ENCODE results near the gene TIMP2.

Gene TIMP2

GRCh38 chr17:78859051-78859450 lies 66.1 kb downstream of the TIMP2 start:
- no peak overlapping the region for H3K27ac ChIP-seq (ENCODE audit: low read depth, low read length)
- no peak overlapping the region for H3K4me3 ChIP-seq (ENCODE audit: low read depth in 1 of 2, low read length in 2 of 2)
- H3K27me3 ChIP-seq (ENCODE audit: control insufficient read depth in 1 of 2, insufficient read depth in 2 of 2, low read length in 2 of 2) = no peaks in the 10 kb centered on the region
- H3K36me3 ChIP-seq (ENCODE audit: control insufficient read depth in 1 of 2, insufficient read depth in 2 of 2, low read length in 2 of 2) = peaks cover 3 to 4% of the 10 kb centered on the region in 2 donors
- H3K4me1 ChIP-seq (ENCODE audit: control insufficient read depth in 1 of 2, insufficient read depth in 2 of 2, low read length in 2 of 2) = peaks cover 1 to 9% of the 10 kb centered on the region in 2 donors
- H3K9ac ChIP-seq (ENCODE audit: low read depth in 1 of 2, low read length in 2 of 2) = no peak overlapping the region
- no peaks in the 10 kb centered on the region for H3K9me3 ChIP-seq (ENCODE audit: control insufficient read depth in 1 of 2, low read length in 2 of 2)

- peaks cover 5 to 13% of the 10 kb centered on the region in 2 donors for H3K4me1 ChIP-seq (ENCODE audit: control insufficient read depth in 1 of 2, insufficient read depth in 2 of 2, low read length in 2 of 2)
- H3K4me3 ChIP-seq (ENCODE audit: low read depth in 1 of 2, low read length in 2 of 2) = no peak overlapping the region
- H3K9me3 ChIP-seq (ENCODE audit: control insufficient read depth in 1 of 2, low read length in 2 of 2) = no peaks in the 10 kb centered on the region
- H3K9ac ChIP-seq (ENCODE audit: low read depth in 1 of 2, low read length in 2 of 2) = no peak overlapping the region
- H3K36me3 ChIP-seq (ENCODE audit: control insufficient read depth in 1 of 2, insufficient read depth in 2 of 2, low read length in 2 of 2) = peaks cover 3 to 4% of the 10 kb centered on the region in 2 donors
- H3K27me3 ChIP-seq (ENCODE audit: control insufficient read depth in 1 of 2, insufficient read depth in 2 of 2, low read length in 2 of 2) = no peaks in the 10 kb centered on the region
- H3K27ac ChIP-seq (ENCODE audit: low read depth, low read length) = no peak overlapping the region
Observed at GRCh38 chr17:78857266-78857665, 67.9 kb downstream of the TIMP2 start.

DNA sequence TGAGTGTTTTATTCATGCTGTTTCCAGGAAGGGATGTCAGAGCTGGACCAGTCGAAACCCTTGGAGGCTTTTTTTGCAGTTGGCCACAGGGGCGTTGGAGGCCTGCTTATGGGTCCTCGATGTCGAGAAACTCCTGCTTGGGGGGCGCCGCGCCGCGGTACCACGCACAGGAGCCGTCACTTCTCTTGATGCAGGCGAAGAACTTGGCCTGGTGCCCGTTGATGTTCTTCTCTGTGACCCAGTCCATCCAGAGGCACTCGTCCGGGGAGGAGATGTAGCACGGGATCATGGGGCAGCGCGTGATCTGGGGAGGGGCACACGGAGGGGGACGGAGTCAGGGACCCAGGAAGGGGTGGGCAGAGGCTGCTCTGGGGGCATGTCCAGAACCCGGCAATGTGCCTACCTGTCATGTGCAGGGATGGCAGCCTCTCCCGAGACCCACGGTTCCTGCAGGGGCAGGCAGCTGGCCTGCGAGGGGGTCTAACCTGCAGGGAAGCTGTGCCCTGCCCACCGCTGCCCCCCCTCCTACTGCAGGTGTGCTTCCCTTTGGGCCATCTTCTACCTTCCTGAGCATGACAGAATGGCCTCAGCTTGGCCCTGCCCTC lies 69.5 kb downstream of the TIMP2 start:
- Histone ChIP-seq H3K27ac (ENCODE audit: low read depth, low read length) (no peak overlapping the region), H3K9ac (ENCODE audit: low read depth in 1 of 2, low read length in 2 of 2) (no peak overlapping the region), H3K4me3 (ENCODE audit: low read depth in 1 of 2, low read length in 2 of 2) (no peak overlapping the region), H3K4me1 (ENCODE audit: control insufficient read depth in 1 of 2, insufficient read depth in 2 of 2, low read length in 2 of 2) (peaks cover 5 to 8% of the 10 kb centered on the region in 2 donors), H3K9me3 (ENCODE audit: control insufficient read depth in 1 of 2, low read length in 2 of 2) (no peaks in the 10 kb centered on the region), H3K36me3 (ENCODE audit: control insufficient read depth in 1 of 2, insufficient read depth in 2 of 2, low read length in 2 of 2) (peaks cover 3 to 4% of the 10 kb centered on the region in 2 donors), H3K27me3 (ENCODE audit: control insufficient read depth in 1 of 2, insufficient read depth in 2 of 2, low read length in 2 of 2) (no peaks in the 10 kb centered on the region)

GRCh38 chr17:78854508-78854907 lies 70.7 kb downstream of the TIMP2 start:
- Histone ChIP-seq H3K4me3 (ENCODE audit: low read depth in 1 of 2, low read length in 2 of 2) (no peak overlapping the region), H3K27ac (ENCODE audit: low read depth, low read length) (no peak overlapping the region), H3K4me1 (ENCODE audit: control insufficient read depth in 1 of 2, insufficient read depth in 2 of 2, low read length in 2 of 2) (peaks cover 5 to 8% of the 10 kb centered on the region in 2 donors), H3K27me3 (ENCODE audit: control insufficient read depth in 1 of 2, insufficient read depth in 2 of 2, low read length in 2 of 2) (no peaks in the 10 kb centered on the region), H3K9me3 (ENCODE audit: control insufficient read depth in 1 of 2, low read length in 2 of 2) (no peaks in the 10 kb centered on the region), H3K36me3 (ENCODE audit: control insufficient read depth in 1 of 2, insufficient read depth in 2 of 2, low read length in 2 of 2) (peaks cover 3 to 4% of the 10 kb centered on the region in 2 donors), H3K9ac (ENCODE audit: low read depth in 1 of 2, low read length in 2 of 2) (no peak overlapping the region)

GRCh38 chr17:78853926-78854394 lies 71.2 kb downstream of the TIMP2 start:
- Histone ChIP-seq H3K9ac (ENCODE audit: low read depth in 1 of 2, low read length in 2 of 2) (no peak overlapping the region), H3K4me3 (ENCODE audit: low read depth in 1 of 2, low read length in 2 of 2) (no peak overlapping the region), H3K27me3 (ENCODE audit: control insufficient read depth in 1 of 2, insufficient read depth in 2 of 2, low read length in 2 of 2) (no peaks in the 10 kb centered on the region), H3K4me1 (ENCODE audit: control insufficient read depth in 1 of 2, insufficient read depth in 2 of 2, low read length in 2 of 2) (peaks cover 5 to 8% of the 10 kb centered on the region in 2 donors), H3K27ac (ENCODE audit: low read depth, low read length) (no peak overlapping the region), H3K9me3 (ENCODE audit: control insufficient read depth in 1 of 2, low read length in 2 of 2) (no peaks in the 10 kb centered on the region), H3K36me3 (ENCODE audit: control insufficient read depth in 1 of 2, insufficient read depth in 2 of 2, low read length in 2 of 2) (peaks cover 3 to 4% of the 10 kb centered on the region in 2 donors)

DNA sequence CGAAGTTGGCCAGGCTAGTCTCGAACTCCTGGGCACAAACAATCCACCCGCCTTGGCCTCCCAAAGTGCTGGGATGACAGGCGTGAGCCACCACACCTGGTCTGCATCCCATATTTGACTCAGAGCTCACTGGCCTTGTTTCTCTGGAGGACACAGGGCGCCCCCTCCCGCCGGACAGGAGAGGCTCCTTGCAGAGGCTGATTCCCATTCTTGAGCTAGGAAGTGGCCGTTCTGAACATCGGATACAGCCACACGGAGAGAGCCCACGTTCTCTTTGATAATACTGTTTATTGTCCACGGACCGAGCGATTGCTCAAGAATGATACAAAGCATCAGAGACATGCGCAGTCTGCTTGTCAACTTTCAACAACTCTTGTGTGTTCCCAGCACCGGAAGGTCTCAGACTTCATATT lies 72.5 kb downstream of the TIMP2 start:
- Histone ChIP-seq H3K9ac (ENCODE audit: low read depth in 1 of 2, low read length in 2 of 2) (no peak overlapping the region), H3K9me3 (ENCODE audit: control insufficient read depth in 1 of 2, low read length in 2 of 2) (no peaks in the 10 kb centered on the region), H3K27me3 (ENCODE audit: control insufficient read depth in 1 of 2, insufficient read depth in 2 of 2, low read length in 2 of 2) (no peaks in the 10 kb centered on the region), H3K27ac (ENCODE audit: low read depth, low read length) (no peak overlapping the region), H3K4me3 (ENCODE audit: low read depth in 1 of 2, low read length in 2 of 2) (no peak overlapping the region), H3K4me1 (ENCODE audit: control insufficient read depth in 1 of 2, insufficient read depth in 2 of 2, low read length in 2 of 2) (peaks cover 5 to 8% of the 10 kb centered on the region in 2 donors), H3K36me3 (ENCODE audit: control insufficient read depth in 1 of 2, insufficient read depth in 2 of 2, low read length in 2 of 2) (peaks cover 3 to 4% of the 10 kb centered on the region in 2 donors)

DNA sequence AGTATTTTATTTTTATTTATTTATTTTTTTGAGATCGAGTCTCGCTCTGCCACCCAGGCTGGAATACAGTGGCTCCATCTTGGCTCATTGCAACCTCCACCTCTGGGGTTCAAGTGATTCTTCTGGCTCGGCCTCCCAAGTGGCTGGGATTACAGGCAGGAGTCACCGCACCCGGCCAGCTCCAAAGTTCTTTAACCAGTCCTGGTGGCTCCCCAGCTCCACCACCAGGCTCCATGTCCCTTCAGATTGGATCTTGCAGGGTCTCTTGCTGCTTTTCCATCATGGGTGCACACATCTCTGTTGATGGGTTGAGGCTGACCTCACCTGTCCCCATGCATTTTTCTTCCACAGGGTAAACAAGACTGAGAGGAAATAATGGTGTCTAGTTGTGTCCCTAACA lies 76.2 kb downstream of the TIMP2 start:
- Histone ChIP-seq H3K4me3 (ENCODE audit: low read depth in 1 of 2, low read length in 2 of 2) (no peak overlapping the region), H3K9ac (ENCODE audit: low read depth in 1 of 2, low read length in 2 of 2) (no peak overlapping the region), H3K27ac (ENCODE audit: low read depth, low read length) (no peak overlapping the region), H3K36me3 (ENCODE audit: control insufficient read depth in 1 of 2, insufficient read depth in 2 of 2, low read length in 2 of 2) (no peaks in the 10 kb centered on the region), H3K9me3 (ENCODE audit: control insufficient read depth in 1 of 2, low read length in 2 of 2) (no peaks in the 10 kb centered on the region), H3K4me1 (ENCODE audit: control insufficient read depth in 1 of 2, insufficient read depth in 2 of 2, low read length in 2 of 2) (peaks cover 4% of the 10 kb centered on the region in 2 donors), H3K27me3 (ENCODE audit: control insufficient read depth in 1 of 2, insufficient read depth in 2 of 2, low read length in 2 of 2) (no peaks in the 10 kb centered on the region)

- H3K9ac ChIP-seq (ENCODE audit: low read depth in 1 of 2, low read length in 2 of 2) = no peak overlapping the region
- H3K4me1 ChIP-seq (ENCODE audit: control insufficient read depth in 1 of 2, insufficient read depth in 2 of 2, low read length in 2 of 2) = no peaks in the 10 kb centered on the region
- H3K9me3 ChIP-seq (ENCODE audit: control insufficient read depth in 1 of 2, low read length in 2 of 2) = no peaks in the 10 kb centered on the region
- no peaks in the 10 kb centered on the region for H3K27me3 ChIP-seq (ENCODE audit: control insufficient read depth in 1 of 2, insufficient read depth in 2 of 2, low read length in 2 of 2)
- H3K27ac ChIP-seq (ENCODE audit: low read depth, low read length) = no peak overlapping the region
- H3K36me3 ChIP-seq (ENCODE audit: control insufficient read depth in 1 of 2, insufficient read depth in 2 of 2, low read length in 2 of 2) = no peaks in the 10 kb centered on the region
- no peak overlapping the region for H3K4me3 ChIP-seq (ENCODE audit: low read depth in 1 of 2, low read length in 2 of 2)
Observed at GRCh38 chr17:78847052-78847451, 78.1 kb downstream of the TIMP2 start.

- H3K27me3 ChIP-seq (ENCODE audit: control insufficient read depth in 1 of 2, insufficient read depth in 2 of 2, low read length in 2 of 2) = no peaks in the 10 kb centered on the region
- H3K36me3 ChIP-seq (ENCODE audit: control insufficient read depth in 1 of 2, insufficient read depth in 2 of 2, low read length in 2 of 2) = no peaks in the 10 kb centered on the region
- H3K27ac ChIP-seq (ENCODE audit: low read depth, low read length) = no peak overlapping the region
- H3K9ac ChIP-seq (ENCODE audit: low read depth in 1 of 2, low read length in 2 of 2) = no peak overlapping the region
- no peaks in the 10 kb centered on the region for H3K9me3 ChIP-seq (ENCODE audit: control insufficient read depth in 1 of 2, low read length in 2 of 2)
- no peak overlapping the region for H3K4me3 ChIP-seq (ENCODE audit: low read depth in 1 of 2, low read length in 2 of 2)
- H3K4me1 ChIP-seq (ENCODE audit: control insufficient read depth in 1 of 2, insufficient read depth in 2 of 2, low read length in 2 of 2) = peaks cover 10% of the 10 kb centered on the region in 2 donors
Observed at GRCh38 chr17:78844301-78845005, 80.7 kb downstream of the TIMP2 start.

DNA sequence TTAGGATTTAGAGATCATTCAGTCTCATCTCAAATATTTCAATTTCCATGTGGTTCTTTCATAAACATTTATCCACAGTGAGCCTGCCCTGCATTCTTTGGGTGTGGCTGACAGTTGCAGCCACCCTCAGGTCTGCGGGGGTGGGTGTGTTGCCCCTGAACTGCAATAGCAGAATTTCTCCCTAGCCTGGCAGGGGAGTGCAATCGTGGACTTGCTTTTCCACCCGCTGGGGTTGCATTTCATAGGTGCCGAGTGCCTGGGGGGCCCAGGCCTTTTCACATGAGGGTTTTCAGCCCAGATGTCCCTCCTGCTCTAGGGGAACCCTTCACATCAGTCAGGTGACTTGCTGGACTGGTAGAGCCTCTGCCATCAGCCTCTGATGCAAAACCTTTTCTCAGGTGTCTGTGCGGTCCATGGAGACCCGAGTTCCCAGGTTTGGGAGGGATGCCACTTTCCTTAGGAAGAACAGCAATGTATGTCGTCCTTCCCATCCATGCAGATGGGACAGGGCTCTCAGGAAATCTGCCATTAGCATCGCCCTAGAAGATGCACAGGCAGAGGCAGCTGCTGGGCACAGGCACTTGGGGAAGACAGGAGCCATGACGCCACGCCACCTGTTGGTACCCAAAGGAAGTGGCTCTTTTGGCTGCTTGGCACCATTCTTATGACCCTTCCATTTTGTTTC lies 82.2 kb downstream of the TIMP2 start:
- H3K9me3 ChIP-seq (ENCODE audit: control insufficient read depth in 1 of 2, low read length in 2 of 2) = no peaks in the 10 kb centered on the region
- H3K4me3 ChIP-seq (ENCODE audit: low read depth in 1 of 2, low read length in 2 of 2) = no peak overlapping the region
- H3K36me3 ChIP-seq (ENCODE audit: control insufficient read depth in 1 of 2, insufficient read depth in 2 of 2, low read length in 2 of 2) = no peaks in the 10 kb centered on the region
- no peak overlapping the region for H3K9ac ChIP-seq (ENCODE audit: low read depth in 1 of 2, low read length in 2 of 2)
- H3K27ac ChIP-seq (ENCODE audit: low read depth, low read length) = no peak overlapping the region
- no peaks in the 10 kb centered on the region for H3K27me3 ChIP-seq (ENCODE audit: control insufficient read depth in 1 of 2, insufficient read depth in 2 of 2, low read length in 2 of 2)
- H3K4me1 ChIP-seq (ENCODE audit: control insufficient read depth in 1 of 2, insufficient read depth in 2 of 2, low read length in 2 of 2) = peaks cover 21 to 22% of the 10 kb centered on the region in 2 donors
